GM21528 (cell line): ENCODE results near the gene NME7.

Experiments used
- ATAC-seq: cut with Tn5 transposase; IDR thresholded peaks from one replicate; pipeline ENCODE4 v1.9.1; 2021; ENCODE audit warnings: mild to moderate bottlenecking, moderate library complexity; ENCODE audit not compliant: unreplicated experiment, low FRiP score

Gene NME7

GRCh38 chr1:169175461-169175860 is 192.1 kb downstream of the NME7 start:
- ATAC-seq, result no peak

DNA sequence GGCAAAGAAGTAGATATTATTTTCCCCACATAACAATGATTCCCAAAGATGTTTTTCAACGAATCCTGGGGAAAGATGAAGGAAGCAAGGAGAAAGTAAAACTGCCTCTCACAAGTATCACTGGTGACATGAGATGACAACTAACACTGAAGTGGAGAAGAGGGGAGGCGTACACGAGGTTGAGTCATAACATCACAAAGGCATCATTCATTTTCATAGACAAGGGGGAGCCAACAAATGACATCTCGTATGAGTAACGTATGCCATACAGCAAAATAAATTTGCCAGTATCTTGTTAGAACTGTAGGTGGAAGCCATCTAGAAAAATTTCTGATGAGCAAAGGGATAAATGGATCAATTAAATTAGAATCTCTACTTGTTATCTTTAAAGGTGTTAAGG is 204.5 kb downstream of the NME7 start:
- ATAC-seq, result no peak

- ATAC-seq, result peak; percentile 78
Observed at GRCh38 chr1:169161496-169162194, 206.0 kb downstream of the NME7 start.

DNA sequence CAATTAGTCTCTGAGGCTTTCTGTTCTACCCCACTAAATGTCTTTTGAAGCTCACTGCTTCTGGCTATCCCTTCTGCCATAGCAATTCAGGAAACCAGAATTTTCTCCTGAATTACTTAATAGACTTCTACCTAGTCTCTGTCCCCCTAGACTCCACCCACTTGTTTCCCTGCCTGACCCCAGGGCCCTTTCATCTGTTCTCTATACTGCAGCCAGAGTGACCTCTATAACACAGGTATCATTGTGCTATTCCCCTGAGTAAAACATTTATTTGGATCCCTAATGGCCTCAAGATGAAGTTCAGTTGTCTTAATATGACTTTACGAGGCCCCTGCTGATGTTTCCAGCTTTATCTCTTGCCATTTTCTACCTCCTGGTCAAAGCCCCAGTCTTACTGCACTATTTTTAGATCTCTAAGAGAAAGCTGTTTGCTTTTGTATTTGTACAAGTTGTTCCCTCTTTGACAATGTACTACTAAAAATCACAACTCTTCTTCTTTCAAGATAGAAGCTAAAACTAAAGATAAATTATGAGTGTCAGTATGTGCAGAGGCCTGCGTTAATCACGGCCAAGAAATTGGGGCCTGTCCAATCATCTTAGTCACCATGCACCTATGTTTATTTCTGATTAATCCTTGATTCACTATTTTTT is 206.6 kb downstream of the NME7 start:
- no peak for ATAC-seq

DNA sequence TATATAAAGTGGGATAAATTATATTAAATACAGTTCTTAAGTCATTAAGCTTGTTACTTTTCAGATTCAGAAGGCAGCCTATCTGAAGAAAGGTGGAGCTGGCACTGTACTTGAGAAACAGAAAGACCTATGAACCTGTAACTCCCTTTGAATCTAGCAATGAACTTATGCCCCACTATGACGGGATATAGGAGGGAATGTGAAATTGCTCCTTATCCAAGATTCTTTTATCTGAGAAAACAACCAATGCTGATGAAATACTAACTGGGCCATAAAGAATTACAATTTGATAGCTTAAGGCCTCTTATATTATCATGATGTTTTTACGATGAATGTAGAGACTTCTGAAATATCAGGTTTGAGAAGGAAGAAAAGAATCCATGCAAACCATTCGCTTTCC is 211.0 kb downstream of the NME7 start:
- no peak for ATAC-seq

GRCh38 chr1:169155675-169156074 is 211.9 kb downstream of the NME7 start:
- no peak for ATAC-seq

DNA sequence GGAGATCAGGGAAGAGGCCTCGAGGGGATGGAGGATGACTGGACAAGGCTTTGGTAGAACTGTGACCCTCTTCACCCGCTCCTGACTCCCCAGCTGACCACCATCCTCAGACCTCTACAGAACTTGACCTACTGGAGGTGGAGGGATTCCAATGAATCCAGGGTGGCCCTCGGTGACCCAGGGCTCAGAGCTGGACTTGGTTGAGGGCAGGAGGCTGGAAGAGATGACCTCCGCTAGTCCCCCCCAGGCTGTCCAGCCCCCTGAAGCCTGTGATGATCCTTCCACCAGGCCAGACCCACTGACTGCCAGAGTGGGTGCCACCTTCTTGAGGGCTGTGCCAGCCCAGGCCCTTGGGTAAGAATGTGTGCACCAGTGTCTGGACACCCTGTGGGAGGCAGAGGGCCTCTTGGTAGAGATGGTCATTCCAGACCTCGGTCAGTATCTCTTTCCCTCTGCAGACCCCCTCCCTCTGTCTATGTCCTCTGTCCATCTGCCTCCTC is 216.2 kb downstream of the NME7 start:
- ATAC-seq, result no peak

DNA sequence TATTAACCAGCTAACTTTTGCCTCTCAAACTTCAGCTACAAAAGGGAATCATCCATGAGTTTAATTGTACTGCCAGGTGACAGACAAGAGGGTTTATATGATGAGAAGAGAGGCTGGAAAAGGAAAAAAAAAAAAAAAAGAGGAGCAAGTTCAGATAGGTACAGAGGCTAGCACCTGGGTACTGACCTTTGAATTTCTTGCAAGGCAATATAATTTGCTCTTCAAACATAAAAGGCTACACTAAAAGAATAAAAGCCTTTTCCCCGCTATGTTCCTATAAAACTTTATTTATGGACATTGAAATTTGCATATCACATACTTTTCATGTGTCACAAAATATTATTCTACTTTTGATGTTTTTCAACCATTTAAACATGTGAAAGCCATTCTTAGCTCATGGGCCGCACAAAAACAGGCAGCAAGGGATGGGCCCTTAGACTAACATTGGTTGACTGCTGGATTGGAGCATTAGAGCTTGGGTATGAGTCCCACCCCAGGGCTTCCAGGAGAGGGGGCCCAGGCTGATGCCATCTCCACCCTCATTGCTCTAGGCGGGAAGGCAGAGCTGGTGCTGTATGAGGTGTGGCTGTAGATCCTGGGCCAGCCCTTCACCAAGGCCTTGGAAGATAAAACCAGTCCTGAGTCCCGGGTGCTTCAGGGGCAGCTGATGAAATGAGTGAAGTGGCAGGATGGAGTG is 216.8 kb downstream of the NME7 start:
- ATAC-seq, result no peak

GRCh38 chr1:169149555-169150286 is 217.9 kb downstream of the NME7 start:
- ATAC-seq, result no peak

- no peak for ATAC-seq
Observed at GRCh38 chr1:169148472-169149252, 218.9 kb downstream of the NME7 start.

- ATAC-seq, result no peak
Observed at GRCh38 chr1:169146576-169147214, 220.9 kb downstream of the NME7 start.

DNA sequence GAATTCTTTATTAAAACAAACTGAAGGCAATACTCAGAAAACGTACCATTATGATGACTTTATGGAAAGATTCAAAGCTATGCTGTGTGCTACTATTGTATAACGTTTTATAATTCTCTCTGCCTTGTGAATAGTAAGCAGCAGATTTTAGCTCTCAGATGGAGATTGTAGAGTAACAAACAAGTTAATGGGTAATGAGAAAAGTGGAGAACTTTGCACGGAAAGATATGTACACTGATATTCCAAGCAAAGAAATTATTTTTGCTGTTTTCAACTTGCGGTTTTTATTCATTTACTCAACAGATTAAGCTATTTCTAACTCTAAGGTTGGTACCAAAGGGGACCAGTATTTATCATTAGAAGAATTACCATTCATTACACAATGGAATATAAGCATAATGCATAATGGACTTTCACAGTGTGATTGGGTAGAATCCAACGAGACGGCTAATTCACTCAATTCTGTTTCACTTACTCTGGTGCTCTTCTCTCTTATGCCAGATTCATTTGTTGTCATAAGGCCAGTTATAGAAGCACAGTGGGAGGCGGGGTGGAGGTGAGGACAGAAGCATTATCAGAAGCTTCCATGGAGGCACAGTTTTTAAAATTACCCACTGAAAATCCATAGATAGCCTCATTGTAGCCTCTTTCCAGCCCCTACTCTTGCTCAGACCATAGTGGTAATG is 222.5 kb downstream of the NME7 start:
- no peak for ATAC-seq

DNA sequence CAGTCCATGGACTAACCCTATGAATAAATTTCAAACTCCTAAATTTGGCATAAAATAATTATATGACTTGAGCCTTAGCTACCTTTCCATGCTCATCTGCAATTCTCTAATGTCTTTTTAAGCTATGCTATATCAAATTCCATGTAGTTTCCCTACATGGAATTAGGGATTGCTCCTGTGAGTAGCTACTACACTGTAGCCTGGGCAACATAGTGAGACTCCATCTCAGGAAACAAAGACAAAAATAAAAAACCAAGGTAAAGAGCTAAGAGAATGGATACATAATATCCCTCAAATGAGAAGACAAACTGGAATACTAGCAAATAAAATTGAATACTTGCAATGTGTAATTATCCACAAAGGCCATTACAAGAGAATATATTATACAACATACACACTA is 223.6 kb downstream of the NME7 start:
- ATAC-seq, result no peak

GRCh38 chr1:169143346-169143745 is 224.3 kb downstream of the NME7 start:
- no peak for ATAC-seq

GRCh38 chr1:169142129-169142528 is 225.5 kb downstream of the NME7 start:
- ATAC-seq, result no peak

GRCh38 chr1:169141356-169141755 is 226.2 kb downstream of the NME7 start:
- no peak for ATAC-seq

DNA sequence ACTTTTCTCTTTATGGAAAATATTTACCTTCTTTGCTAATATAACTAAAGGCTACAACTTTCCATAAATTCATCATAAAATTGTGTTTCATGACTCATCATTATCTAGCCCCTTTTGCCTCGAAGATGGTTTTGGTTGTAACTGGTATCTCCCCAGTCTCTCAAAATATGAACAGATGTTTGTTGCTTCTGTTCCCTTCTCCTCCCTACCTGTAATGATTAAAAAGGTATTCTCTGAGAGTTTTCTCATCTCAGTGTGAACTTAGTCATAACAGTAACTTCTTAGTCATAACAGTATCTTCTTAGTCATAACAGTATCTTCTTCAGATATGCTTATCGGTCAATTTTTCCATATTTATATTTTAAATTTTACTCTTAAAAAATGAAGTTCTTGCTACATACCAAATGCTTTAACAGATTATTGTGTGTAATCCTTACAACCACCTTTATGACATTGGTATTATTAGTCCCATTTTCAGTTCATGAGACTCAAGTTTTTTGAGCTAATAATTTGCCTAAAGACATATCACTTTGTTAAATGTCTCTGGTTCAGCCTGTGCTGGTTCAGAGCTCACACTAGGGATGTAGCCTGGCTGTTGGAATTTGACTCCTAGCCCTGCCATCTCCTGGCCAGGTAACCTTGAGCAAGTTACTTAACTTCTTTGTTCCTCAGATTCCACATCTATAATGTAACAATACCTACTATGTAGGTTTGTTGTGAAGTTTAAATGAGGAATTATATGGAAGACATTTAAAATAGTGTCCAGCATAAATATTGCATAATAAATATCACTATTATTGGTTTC is 228.5 kb downstream of the NME7 start:
- peak; percentile 88 for ATAC-seq

DNA sequence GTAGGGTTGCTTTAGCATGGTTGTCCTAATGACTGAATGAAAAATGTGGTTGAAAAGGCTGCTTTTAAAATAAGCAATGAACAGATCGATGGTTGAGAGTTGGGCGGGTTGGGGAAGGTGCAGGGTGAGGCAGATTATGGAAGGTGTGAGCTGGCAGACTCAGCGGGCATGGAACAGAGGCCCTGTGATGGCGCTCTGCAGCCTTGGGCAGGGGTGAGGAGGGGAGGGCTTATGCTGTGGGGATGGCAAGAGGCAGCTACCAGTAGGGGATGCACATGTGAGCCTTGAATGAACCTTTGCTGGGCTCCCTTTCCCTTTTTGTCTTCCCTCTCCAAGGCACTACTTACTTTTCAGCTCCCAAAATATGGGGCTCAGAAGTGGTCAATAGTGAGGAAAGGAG is 230.2 kb downstream of the NME7 start:
- no peak for ATAC-seq
